Calu3 (cell line): ENCODE results near the gene CRB2. TPM values are rescaled to one million over a fixed set of nuclear protein-coding genes. Genes with fewer than 3 reads are reported as not detected.
A peak's percentile ranks its signal among the peaks of the same experiment; 100 is the strongest.
"Not testable (repeated sequence)": the region's sequence is repeated elsewhere in the genome, so short reads cannot be mapped to it uniquely, and the experiment has no call there.

ENCODE experiments used
- BruUV-seq: library from RNA; stranded (reverse); fragments of 400-500 nt; replicated peaks from 2 replicates; lab custom pipeline; 2021; lab: Mats Ljungman, UMichigan
- CTCF ChIA-PET: fragments of 300-600 bp; sonication (Branson Sonifier 250); formaldehyde crosslinking; loops from one replicate; lab custom pipeline; 2022; ENCODE audit warnings: antibody characterized with exemption; lab: Charles Lee
- DNase-seq: peaks from one replicate; pipeline ENCODE4 v3.0.0; 2022
- H3K27ac Mint-ChIP-seq: one replicate; pipeline ENCODE4 v1.8.0; 2022; ENCODE audit warnings: mixed read lengths; ENCODE audit not compliant: unreplicated experiment
- H3K27me3 Mint-ChIP-seq: one replicate; pipeline ENCODE4 v1.8.0; 2022; ENCODE audit warnings: mixed read lengths; ENCODE audit not compliant: unreplicated experiment
- H3K36me3 Mint-ChIP-seq: one replicate; pipeline ENCODE4 v1.8.0; 2022; ENCODE audit warnings: mild to moderate bottlenecking, moderate library complexity, mixed read lengths; ENCODE audit not compliant: insufficient read depth, unreplicated experiment
- H3K4me1 Mint-ChIP-seq: one replicate; pipeline ENCODE4 v1.8.0; 2022; ENCODE audit warnings: mild to moderate bottlenecking, low read depth, mixed read lengths; ENCODE audit not compliant: unreplicated experiment
- H3K4me3 Mint-ChIP-seq: one replicate; pipeline ENCODE4 v1.8.0; 2022; ENCODE audit warnings: mild to moderate bottlenecking, low read depth, moderate library complexity, mixed read lengths; ENCODE audit not compliant: unreplicated experiment
- H3K9me3 Mint-ChIP-seq: one replicate; pipeline ENCODE4 v1.8.0; 2022; ENCODE audit warnings: low read depth, mixed read lengths; ENCODE audit not compliant: unreplicated experiment
- intact Hi-C: fragments of 100-400 bp; cut with micrococcal nuclease; formaldehyde crosslinking; loops from one replicate; pipeline ENCODE4 v1.10.0; 2022; ENCODE audit not compliant: unreplicated experiment
- total RNA-seq: library from RNA; stranded (reverse); gene quantifications from 2 replicates; pipeline ENCODE4 v1.2.3, GENCODE V29; 2022
- TF ChIP-seq, protein P1 (sequence below): fragments of 200-600 bp; IDR thresholded peaks from one replicate; pipeline ENCODE4 v1.8.0; 2022; ENCODE audit warnings: antibody characterized with exemption; ENCODE audit not compliant: unreplicated experiment

The CRB2 gene
- total RNA-seq, 1 experiment from 2014 or later: not detected

DNA sequence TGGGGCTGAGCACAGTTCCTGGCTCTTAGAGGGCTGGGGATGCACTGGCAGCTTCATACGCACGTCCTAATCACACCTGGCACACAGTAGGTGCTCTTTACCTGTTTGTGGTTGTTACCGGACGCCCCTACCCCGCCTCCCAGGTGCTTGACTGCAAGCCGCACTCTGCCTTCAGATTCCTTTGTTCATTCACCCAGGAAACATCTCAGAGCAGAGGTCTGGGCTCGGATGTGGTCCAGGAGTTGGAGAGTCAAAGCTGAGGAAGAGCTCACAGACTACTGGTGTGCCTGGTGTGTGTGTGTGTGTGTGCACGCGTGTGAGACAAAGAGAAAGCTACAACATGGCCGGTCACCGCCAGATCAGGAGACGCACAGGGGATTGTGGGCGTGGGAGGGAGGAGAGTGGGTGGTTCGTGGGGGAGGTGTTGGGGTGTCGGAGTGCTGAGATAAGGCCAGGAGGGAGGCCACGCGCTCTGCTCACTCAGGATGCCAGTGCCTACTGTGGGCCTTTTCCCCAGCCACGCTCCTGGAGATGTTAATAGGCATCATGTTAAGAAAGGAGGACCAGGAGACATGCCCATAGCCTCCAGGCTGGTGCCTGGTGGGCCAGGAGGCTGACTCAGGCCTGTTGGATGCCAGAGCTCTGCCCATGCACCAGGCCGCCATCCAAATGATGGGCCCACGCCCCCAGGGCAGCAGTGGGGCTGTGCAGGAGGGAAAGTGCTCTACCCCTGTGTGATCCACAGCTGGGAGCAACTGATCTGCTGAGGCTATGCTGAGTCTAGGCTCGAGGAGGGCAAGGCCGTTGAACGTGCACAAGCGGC is 39.9 kb downstream of the CRB2 start:
- H3K9me3 Mint-ChIP-seq: no peaks in the 10 kb centered on the region
- no peak overlapping the region for H3K27ac Mint-ChIP-seq
- no peaks in the 10 kb centered on the region for H3K4me1 Mint-ChIP-seq
- no peaks in the 10 kb centered on the region for H3K27me3 Mint-ChIP-seq
- H3K36me3 Mint-ChIP-seq: no peaks in the 10 kb centered on the region
- no peak for DNase-seq
- intact Hi-C loops: no loop called here
- CTCF ChIA-PET: no interaction called here
- no TSS peak for BruUV-seq
- no peak overlapping the region for H3K4me3 Mint-ChIP-seq
- TF ChIP-seq, protein P1, sequence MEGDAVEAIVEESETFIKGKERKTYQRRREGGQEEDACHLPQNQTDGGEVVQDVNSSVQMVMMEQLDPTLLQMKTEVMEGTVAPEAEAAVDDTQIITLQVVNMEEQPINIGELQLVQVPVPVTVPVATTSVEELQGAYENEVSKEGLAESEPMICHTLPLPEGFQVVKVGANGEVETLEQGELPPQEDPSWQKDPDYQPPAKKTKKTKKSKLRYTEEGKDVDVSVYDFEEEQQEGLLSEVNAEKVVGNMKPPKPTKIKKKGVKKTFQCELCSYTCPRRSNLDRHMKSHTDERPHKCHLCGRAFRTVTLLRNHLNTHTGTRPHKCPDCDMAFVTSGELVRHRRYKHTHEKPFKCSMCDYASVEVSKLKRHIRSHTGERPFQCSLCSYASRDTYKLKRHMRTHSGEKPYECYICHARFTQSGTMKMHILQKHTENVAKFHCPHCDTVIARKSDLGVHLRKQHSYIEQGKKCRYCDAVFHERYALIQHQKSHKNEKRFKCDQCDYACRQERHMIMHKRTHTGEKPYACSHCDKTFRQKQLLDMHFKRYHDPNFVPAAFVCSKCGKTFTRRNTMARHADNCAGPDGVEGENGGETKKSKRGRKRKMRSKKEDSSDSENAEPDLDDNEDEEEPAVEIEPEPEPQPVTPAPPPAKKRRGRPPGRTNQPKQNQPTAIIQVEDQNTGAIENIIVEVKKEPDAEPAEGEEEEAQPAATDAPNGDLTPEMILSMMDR: no peak

DNA sequence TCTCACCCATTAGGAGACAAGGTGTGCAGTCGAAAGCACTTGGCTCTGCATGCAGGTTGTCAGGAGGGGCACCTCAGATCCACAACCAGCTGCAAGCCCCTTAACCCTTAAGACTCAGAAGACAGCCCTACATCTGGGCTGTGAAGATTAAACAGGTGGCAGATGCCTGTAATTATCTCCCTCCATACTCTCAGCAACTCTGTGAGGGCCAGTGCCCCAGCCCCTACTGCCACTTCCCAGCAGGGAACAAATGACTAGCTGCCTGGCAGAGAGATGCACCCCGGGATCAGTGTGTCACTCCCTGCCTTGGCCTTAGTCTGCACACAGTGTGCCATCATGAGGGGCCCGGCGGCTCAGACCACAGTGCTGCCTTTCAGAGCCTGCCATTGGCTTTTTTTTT is 42.0 kb downstream of the CRB2 start:
- H3K4me1 Mint-ChIP-seq: no peaks in the 10 kb centered on the region
- H3K36me3 Mint-ChIP-seq: no peaks in the 10 kb centered on the region
- CTCF ChIA-PET: no interaction called here
- BruUV-seq: no TSS peak
- H3K27ac Mint-ChIP-seq: no peak overlapping the region
- H3K9me3 Mint-ChIP-seq: no peaks in the 10 kb centered on the region
- H3K27me3 Mint-ChIP-seq: no peaks in the 10 kb centered on the region
- no peak overlapping the region for H3K4me3 Mint-ChIP-seq
- DNase-seq: no peak
- TF ChIP-seq, protein P1: no peak
- intact Hi-C loops: no loop called here

DNA sequence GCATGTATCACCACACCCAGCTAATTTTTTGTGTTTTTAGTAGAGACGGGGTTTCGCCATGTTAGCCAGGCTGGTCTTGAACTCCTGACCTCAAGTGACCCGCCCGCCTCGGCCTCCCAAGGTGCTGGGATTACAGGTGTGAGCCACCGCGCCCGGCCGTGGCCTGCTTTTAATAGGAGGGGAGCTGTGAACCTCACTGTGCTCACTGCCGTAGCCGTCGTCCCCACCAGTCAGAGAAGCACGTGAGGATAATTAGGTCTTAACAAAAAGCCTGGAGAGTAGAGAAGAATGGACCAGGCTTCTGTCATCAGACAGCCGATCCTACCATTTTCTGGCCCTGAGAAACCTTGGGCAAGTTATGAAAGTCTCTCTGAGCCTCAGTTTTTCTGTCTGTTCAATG is 42.9 kb downstream of the CRB2 start:
- intact Hi-C loops, H3K9me3 Mint-ChIP-seq, H3K4me1 Mint-ChIP-seq, DNase-seq, H3K27ac Mint-ChIP-seq, H3K4me3 Mint-ChIP-seq, CTCF ChIA-PET, H3K36me3 Mint-ChIP-seq, H3K27me3 Mint-ChIP-seq, BruUV-seq: not testable (repeated sequence)

DNA sequence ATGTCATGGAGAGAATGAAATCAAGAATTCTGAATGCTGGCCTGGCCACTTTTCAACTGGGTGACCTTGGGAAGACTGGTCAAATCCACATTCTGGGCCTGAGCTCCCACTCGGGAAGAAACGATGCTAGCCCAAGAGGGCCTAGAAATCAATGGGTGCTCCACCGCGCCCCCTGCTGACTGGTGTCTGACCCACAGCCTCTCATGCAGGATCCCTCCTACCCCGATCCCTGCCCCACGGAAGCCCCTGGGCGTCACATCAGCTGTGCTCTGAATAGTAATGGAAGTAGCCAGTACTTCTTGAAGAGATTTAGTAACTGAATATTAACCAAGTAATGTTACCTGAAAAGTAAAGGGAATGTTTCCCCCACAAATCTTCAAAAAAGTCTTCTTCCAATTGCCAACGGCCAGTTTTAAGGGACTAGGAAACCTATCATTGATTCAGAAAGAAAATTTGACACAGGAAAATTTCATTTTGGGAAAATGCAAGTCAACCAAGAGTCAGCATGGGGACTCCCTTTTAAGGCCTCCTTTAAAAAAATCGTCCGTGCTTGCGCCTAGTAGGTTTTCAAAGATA is 43.9 kb downstream of the CRB2 start:
- H3K4me1 Mint-ChIP-seq: no peaks in the 10 kb centered on the region
- peak; percentile 9 for DNase-seq
- H3K4me3 Mint-ChIP-seq: no peak overlapping the region
- CTCF ChIA-PET: no interaction called here
- no peaks in the 10 kb centered on the region for H3K9me3 Mint-ChIP-seq
- H3K27ac Mint-ChIP-seq: no peak overlapping the region
- no TSS peak for BruUV-seq
- H3K27me3 Mint-ChIP-seq: no peaks in the 10 kb centered on the region
- intact Hi-C loops: no loop called here
- H3K36me3 Mint-ChIP-seq: no peaks in the 10 kb centered on the region
- TF ChIP-seq, protein P1: no peak
